Vagina (tissue), 2 donors: Measurements from ENCODE around the gene PIP4K2A.

ENCODE experiments used
- POLR2A ChIP-seq, 2 donors: fragments of 450-650 bp; IDR thresholded peaks; one replicate each; pipeline ENCODE4 v1.6.1; 2017; ENCODE audit warnings: antibody characterized with exemption in 2 of 2, mild to moderate bottlenecking in 2 of 2, moderate library complexity in 2 of 2
- TF ChIP-seq, protein P1 (sequence below), 3 experiments: fragments of 450-650 bp in 2 of 3; fragments of 200-600 bp in 1 of 3; sonication (generic) in 1 of 3; IDR thresholded peaks; one replicate each; pipeline ENCODE4 v1.5.1; 2017 to 2019; ENCODE audit warnings: antibody characterized with exemption in 3 of 3, mild to moderate bottlenecking in 2 of 3, moderate library complexity in 2 of 3

DNA sequence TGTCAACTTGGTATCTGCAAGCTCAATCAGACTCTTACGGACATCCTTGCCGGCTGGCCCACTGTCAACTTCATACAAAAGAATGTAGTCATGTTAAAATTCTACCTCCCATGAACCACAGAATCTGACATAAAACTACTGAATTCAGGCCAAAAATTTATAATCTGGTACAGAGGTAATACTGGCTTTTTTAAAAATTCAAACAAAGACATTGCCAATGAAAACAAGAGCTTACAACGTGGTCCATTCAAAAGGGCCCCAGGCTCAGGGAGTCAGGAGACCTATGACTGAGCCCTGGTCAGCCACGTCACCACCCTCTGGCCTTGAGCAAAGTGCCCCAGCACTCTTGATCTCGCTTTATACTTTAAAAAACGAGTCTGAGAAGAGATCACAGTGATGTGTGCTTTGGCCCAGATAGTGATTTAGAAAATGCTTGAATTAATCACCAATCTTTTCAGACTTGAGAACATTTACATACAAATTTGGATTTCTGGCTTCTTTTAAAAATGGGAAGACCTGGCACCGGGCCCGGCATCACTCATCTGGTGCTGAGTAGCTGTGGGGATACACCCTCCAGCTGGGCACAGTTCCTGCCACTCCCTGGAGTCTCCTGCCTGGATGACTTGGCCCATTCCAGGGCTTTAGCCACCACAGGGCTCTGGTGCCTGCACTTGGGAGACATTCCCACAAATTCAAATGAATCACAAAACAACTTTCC, 94.1 kb downstream of the PIP4K2A start:
- TF ChIP-seq, protein P1, sequence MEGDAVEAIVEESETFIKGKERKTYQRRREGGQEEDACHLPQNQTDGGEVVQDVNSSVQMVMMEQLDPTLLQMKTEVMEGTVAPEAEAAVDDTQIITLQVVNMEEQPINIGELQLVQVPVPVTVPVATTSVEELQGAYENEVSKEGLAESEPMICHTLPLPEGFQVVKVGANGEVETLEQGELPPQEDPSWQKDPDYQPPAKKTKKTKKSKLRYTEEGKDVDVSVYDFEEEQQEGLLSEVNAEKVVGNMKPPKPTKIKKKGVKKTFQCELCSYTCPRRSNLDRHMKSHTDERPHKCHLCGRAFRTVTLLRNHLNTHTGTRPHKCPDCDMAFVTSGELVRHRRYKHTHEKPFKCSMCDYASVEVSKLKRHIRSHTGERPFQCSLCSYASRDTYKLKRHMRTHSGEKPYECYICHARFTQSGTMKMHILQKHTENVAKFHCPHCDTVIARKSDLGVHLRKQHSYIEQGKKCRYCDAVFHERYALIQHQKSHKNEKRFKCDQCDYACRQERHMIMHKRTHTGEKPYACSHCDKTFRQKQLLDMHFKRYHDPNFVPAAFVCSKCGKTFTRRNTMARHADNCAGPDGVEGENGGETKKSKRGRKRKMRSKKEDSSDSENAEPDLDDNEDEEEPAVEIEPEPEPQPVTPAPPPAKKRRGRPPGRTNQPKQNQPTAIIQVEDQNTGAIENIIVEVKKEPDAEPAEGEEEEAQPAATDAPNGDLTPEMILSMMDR (IDR thresholded peaks at IDR 0.05) = no peak
- TF ChIP-seq POLR2A (IDR thresholded peaks at IDR 0.05) = no peak
